HUES6 (cell line): ENCODE data around the gene SATB2.

Source experiments
- H3K27ac ChIP-seq: 2 replicates; pipeline ENCODE4 v1.7.0; 2013; ENCODE audit warnings: low read depth, mild to moderate bottlenecking, low read length, inconsistent platforms
- H3K27me3 ChIP-seq: 2 replicates; pipeline ENCODE4 v1.6.1; 2013; ENCODE audit warnings: low read length; ENCODE audit not compliant: control insufficient read depth, insufficient read depth
- H3K36me3 ChIP-seq: 2 replicates; pipeline ENCODE4 v1.6.1; 2013; ENCODE audit warnings: low read length; ENCODE audit not compliant: control insufficient read depth, insufficient read depth
- H3K4me1 ChIP-seq: 2 replicates; pipeline ENCODE4 v1.6.1; 2013; ENCODE audit warnings: low read length; ENCODE audit not compliant: control insufficient read depth, insufficient read depth
- H3K4me3 ChIP-seq: 2 replicates; pipeline ENCODE4 v1.5.1; 2013; ENCODE audit warnings: low read depth, low read length
- H3K9ac ChIP-seq: one replicate; pipeline ENCODE4 v1.6.1; 2013; ENCODE audit warnings: mild to moderate bottlenecking, low read length
- H3K9me3 ChIP-seq: 2 replicates; pipeline ENCODE4 v1.6.1; 2013; ENCODE audit warnings: low read depth, low read length; ENCODE audit not compliant: control insufficient read depth, insufficient read depth

Gene SATB2

DNA sequence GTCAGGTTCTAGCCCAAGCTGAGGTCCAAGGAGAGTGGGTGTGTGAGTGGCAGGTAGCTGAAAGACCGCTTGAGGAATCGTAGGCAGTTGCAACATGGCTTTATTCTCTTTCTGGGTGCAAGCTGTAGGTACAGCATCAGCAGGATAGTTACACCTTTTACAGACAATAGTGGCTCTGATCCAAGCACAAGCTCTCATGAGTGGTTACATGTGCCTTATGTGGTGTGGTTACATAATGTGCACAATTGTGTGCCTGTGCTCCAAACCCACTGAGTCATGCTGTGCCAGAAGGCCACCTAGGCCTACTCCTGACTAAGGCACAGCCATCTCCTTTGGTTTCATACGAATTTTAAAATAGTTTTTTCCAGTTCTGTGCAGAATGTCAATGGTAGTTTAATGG, 227.6 kb downstream of the SATB2 start:
- H3K27me3 ChIP-seq: no peaks in the 10 kb centered on the region
- no peak overlapping the region for H3K9ac ChIP-seq
- H3K4me1 ChIP-seq: no peaks in the 10 kb centered on the region
- H3K27ac ChIP-seq: no peak overlapping the region
- no peak overlapping the region for H3K4me3 ChIP-seq
- H3K9me3 ChIP-seq: peaks cover 9% of the 10 kb centered on the region; the same call in 1 of the 2 replicates
- no peaks in the 10 kb centered on the region for H3K36me3 ChIP-seq

GRCh38 chr2:199228887-199229819, 228.6 kb downstream of the SATB2 start:
- Histone ChIP-seq H3K9ac (no peak overlapping the region), H3K9me3 (peaks cover 11% of the 10 kb centered on the region; the same call in 1 of the 2 replicates), H3K4me3 (no peak overlapping the region), H3K4me1 (no peaks in the 10 kb centered on the region), H3K27ac (no peak overlapping the region), H3K36me3 (no peaks in the 10 kb centered on the region), H3K27me3 (no peaks in the 10 kb centered on the region)

GRCh38 chr2:199223791-199224190, 233.9 kb downstream of the SATB2 start:
- H3K36me3 ChIP-seq: no peaks in the 10 kb centered on the region
- no peaks in the 10 kb centered on the region for H3K27me3 ChIP-seq
- no peak overlapping the region for H3K9ac ChIP-seq
- peaks cover 12% of the 10 kb centered on the region; the same call in 1 of the 2 replicates for H3K9me3 ChIP-seq
- no peak overlapping the region for H3K27ac ChIP-seq
- no peak overlapping the region for H3K4me3 ChIP-seq
- H3K4me1 ChIP-seq: no peaks in the 10 kb centered on the region

DNA sequence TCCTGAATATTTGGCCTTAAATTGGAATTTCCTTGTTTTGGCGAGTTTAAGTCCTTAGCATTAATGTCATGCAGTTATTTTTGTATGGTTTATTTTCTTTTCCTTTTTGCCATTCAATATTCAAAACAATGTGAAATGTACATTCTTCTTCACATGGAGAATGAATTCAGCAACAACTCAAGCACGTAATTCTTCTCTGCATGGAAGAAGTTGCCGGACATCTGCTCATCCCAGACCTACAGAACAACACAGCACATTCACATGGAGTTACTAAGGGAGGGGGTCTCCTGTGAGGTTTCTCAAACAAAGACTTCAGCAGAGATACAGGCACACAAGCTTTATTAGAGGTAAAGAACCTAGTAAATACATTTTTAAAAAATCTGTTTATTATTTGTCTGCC, 236.8 kb downstream of the SATB2 start:
- 0 out of 2 replicates have a peak, but pooled peaks cover 8% of the 10 kb centered on the region for H3K9me3 ChIP-seq
- no peak overlapping the region for H3K4me3 ChIP-seq
- H3K9ac ChIP-seq: no peak overlapping the region
- H3K27me3 ChIP-seq: no peaks in the 10 kb centered on the region
- no peak overlapping the region for H3K27ac ChIP-seq
- H3K4me1 ChIP-seq: no peaks in the 10 kb centered on the region
- no peaks in the 10 kb centered on the region for H3K36me3 ChIP-seq

DNA sequence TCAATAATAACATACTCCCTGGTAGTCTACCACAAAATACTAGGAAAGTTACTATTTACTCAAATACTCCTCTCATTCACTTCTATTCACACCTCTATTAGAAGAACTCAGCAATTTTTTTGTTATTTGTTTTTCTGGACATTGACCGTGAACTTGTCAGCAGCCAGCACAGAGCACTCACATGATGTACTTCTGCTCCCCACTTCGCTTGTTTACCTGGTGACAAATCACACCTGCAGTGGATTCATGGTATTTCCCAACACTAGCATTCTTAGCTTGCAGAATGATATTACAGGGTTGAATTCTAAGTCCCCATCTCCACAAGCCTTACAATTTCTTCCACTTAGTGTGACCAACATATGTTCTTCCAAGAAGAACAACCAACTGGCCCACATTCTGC, 238.2 kb downstream of the SATB2 start:
- Histone ChIP-seq H3K4me1 (no peaks in the 10 kb centered on the region), H3K9ac (no peak overlapping the region), H3K9me3 (0 out of 2 replicates have a peak, but pooled peaks cover 6% of the 10 kb centered on the region), H3K36me3 (no peaks in the 10 kb centered on the region), H3K27ac (no peak overlapping the region), H3K27me3 (no peaks in the 10 kb centered on the region), H3K4me3 (no peak overlapping the region)
